Measurements from ENCODE around the gene FBXL14. TPM values are rescaled to one million over a fixed set of nuclear protein-coding genes. Genes with fewer than 3 reads are reported as not detected.
A peak's percentile ranks its signal among the peaks of the same experiment; 100 is the strongest.

FBXL14 gene
- total and polyA plus RNA-seq, 2 experiments from 2014 or later = 8.6 to 11.7 TPM

DNA sequence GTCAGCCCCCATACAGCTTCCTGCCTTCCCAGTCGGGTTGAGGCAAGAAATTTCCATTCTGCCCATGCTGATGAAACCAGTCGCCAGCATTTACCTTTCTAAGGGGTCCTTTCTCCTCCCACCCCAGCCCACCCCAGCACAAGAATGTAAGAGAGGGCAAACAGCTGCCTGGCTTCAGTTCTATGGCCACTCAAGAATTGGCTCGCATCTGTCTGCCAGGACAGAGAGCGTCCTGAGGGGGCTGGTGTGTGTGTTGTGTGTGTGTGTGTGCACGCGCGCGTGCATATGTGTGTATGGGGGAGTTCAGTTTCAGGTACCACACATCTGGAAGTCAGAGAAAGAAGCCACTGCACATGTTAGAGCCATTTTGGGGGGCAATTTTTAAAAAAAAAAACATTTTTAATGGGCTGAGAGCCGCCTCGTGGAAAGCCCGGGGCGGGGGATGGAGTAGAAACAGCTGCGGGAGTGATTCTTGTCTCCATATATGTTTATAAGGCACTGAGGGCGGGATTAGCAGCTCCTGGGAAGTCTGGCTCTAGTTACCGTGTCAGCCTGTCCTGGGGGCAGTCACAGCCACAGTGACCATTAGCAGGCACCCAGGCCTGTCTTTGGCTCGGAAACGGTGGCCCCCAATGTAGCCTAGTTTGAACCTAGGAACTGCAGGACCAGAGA lies 34.4 kb upstream of the FBXL14 start, which contains the start of gene WNT5B:
WNT5B (plus strand) TSS at position 566 of the 672 bp plus-strand sequence. CDS start 2,124 bp downstream, outside the sequence.
- no peak within 1 kb of the TSS for H3K27ac ChIP-seq
- peak within 1 kb of the TSS; percentile 26 for H2AFZ ChIP-seq
- H3K27me3 ChIP-seq = peaks cover 7% of the 10 kb centered on the region
- H4K20me1 ChIP-seq (ENCODE audit: insufficient read depth, poor library complexity, severe bottlenecking) = no peaks in the 10 kb centered on the region
- peak within 1 kb of the TSS; percentile 70 for H3K4me3 ChIP-seq
- H3K36me3 ChIP-seq (replicated peaks; ENCODE audit: insufficient read depth, low read depth) = no peaks in the 10 kb centered on the region
- H3K79me2 ChIP-seq = no peaks in the 10 kb centered on the region
- DNase-seq (ENCODE audit: low spot score) = no peak
- H3K9me3 ChIP-seq (ENCODE audit: low read depth) = no peaks in the 10 kb centered on the region
- H3K9me2 ChIP-seq (replicated peaks; ENCODE audit: insufficient read depth) = no peaks in the 10 kb centered on the region
- 27% methylated on average over 17 of the region's 17 CpGs for WGBS (ENCODE audit: low lambda C conversion rate, missing lambda C conversion rate)
- peak within 1 kb of the TSS; percentile 98 for H3K4me2 ChIP-seq
- peaks cover 28% of the 10 kb centered on the region for H3K4me1 ChIP-seq (ENCODE audit: insufficient read depth)
- TF ChIP-seq EZH2phosphoT487 (IDR thresholded peaks at IDR 0.05; ENCODE audit: low read depth, severe bottlenecking, unreplicated experiment) (no peak), EZH2 (IDR thresholded peaks at IDR 0.05; ENCODE audit: borderline replicate concordance) (no peak)
- TF ChIP-seq, protein P1, sequence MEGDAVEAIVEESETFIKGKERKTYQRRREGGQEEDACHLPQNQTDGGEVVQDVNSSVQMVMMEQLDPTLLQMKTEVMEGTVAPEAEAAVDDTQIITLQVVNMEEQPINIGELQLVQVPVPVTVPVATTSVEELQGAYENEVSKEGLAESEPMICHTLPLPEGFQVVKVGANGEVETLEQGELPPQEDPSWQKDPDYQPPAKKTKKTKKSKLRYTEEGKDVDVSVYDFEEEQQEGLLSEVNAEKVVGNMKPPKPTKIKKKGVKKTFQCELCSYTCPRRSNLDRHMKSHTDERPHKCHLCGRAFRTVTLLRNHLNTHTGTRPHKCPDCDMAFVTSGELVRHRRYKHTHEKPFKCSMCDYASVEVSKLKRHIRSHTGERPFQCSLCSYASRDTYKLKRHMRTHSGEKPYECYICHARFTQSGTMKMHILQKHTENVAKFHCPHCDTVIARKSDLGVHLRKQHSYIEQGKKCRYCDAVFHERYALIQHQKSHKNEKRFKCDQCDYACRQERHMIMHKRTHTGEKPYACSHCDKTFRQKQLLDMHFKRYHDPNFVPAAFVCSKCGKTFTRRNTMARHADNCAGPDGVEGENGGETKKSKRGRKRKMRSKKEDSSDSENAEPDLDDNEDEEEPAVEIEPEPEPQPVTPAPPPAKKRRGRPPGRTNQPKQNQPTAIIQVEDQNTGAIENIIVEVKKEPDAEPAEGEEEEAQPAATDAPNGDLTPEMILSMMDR (IDR thresholded peaks at IDR 0.05; ENCODE audit: poor library complexity) = no peak

DNA sequence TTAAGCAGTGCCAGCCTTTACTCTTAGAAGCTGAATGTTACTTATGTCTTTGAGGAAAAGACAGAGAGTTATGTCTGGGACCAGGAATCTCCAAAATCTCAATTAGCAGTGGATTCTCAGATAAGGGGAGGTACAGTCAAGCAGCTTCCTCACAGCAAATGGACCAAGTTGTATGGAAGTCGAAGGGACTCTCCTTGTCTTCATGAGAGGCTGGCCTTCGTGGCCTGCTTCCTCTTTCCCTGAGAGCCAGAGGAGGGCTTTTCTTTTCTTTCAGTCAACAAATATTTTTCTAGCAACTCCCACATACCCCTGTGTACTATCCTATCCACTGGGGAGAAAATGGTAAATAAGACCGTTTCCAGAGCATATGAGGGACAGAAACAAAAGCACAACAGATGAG lies 28.0 kb upstream of the FBXL14 start:
- DNase-seq (ENCODE audit: low spot score) = no peak
- H2AFZ ChIP-seq = no peak overlapping the region
- TF ChIP-seq EZH2phosphoT487 (IDR thresholded peaks at IDR 0.05; ENCODE audit: low read depth, severe bottlenecking, unreplicated experiment) = no peak
- TF ChIP-seq EZH2 (IDR thresholded peaks at IDR 0.05; ENCODE audit: borderline replicate concordance) = no peak
- TF ChIP-seq, protein P1 (IDR thresholded peaks at IDR 0.05; ENCODE audit: poor library complexity) = no peak

DNA sequence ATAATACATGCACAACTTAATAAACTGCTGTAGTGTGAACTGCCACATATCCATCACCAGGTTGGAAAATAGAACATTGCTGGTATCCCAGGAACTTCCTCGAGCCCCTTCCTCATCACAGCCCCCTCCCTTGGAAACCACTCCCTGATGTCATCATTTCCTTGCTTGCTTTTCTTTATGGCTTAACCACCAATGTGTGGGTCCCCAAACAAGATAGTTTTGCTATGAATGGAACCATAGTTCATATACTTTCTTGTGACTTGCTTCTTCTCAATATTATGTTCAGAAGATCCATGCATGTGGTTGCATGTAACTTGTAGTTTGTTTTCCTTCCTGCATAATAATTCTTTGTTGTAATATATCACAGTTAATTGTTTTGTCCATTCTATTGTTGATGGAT lies 25.7 kb upstream of the FBXL14 start:
- Histone ChIP-seq H3K4me1 (ENCODE audit: insufficient read depth) (no peaks in the 10 kb centered on the region), H3K4me2 (no peak overlapping the region), H3K36me3 (replicated peaks; ENCODE audit: insufficient read depth, low read depth) (no peaks in the 10 kb centered on the region), H3K9me2 (replicated peaks; ENCODE audit: insufficient read depth) (no peaks in the 10 kb centered on the region), H2AFZ (no peak overlapping the region), H3K4me3 (no peak overlapping the region), H3K27ac (no peak overlapping the region), H3K9me3 (ENCODE audit: low read depth) (no peaks in the 10 kb centered on the region), H4K20me1 (ENCODE audit: insufficient read depth, poor library complexity, severe bottlenecking) (no peaks in the 10 kb centered on the region), H3K27me3 (no peaks in the 10 kb centered on the region), H3K79me2 (no peaks in the 10 kb centered on the region)
- TF ChIP-seq EZH2phosphoT487 (IDR thresholded peaks at IDR 0.05; ENCODE audit: low read depth, severe bottlenecking, unreplicated experiment) = no peak
- TF ChIP-seq EZH2 (IDR thresholded peaks at IDR 0.05; ENCODE audit: borderline replicate concordance) = no peak
- TF ChIP-seq, protein P1 (IDR thresholded peaks at IDR 0.05; ENCODE audit: poor library complexity) = no peak
- DNase-seq (ENCODE audit: low spot score) = no peak
- 91% methylated on average over 1 of the region's 1 CpG for WGBS (ENCODE audit: low lambda C conversion rate, missing lambda C conversion rate)

More for the DNA sequence above, 28.0 kb upstream of the FBXL14 start:
- no peak overlapping the region for H3K4me2 ChIP-seq
- no peaks in the 10 kb centered on the region for H3K9me2 ChIP-seq (replicated peaks; ENCODE audit: insufficient read depth)
- WGBS (ENCODE audit: low lambda C conversion rate, missing lambda C conversion rate) = 80% methylated on average over 3 of the region's 3 CpGs
- no peaks in the 10 kb centered on the region for H3K36me3 ChIP-seq (replicated peaks; ENCODE audit: insufficient read depth, low read depth)
- no peaks in the 10 kb centered on the region for H3K27me3 ChIP-seq
- H3K79me2 ChIP-seq = no peaks in the 10 kb centered on the region
- no peaks in the 10 kb centered on the region for H3K4me1 ChIP-seq (ENCODE audit: insufficient read depth)
- H4K20me1 ChIP-seq (ENCODE audit: insufficient read depth, poor library complexity, severe bottlenecking) = no peaks in the 10 kb centered on the region
- no peak overlapping the region for H3K27ac ChIP-seq
- H3K4me3 ChIP-seq = no peak overlapping the region
- no peaks in the 10 kb centered on the region for H3K9me3 ChIP-seq (ENCODE audit: low read depth)

All from hepatocyte (in vitro differentiated cells).